SU-DHL-6 (cell line): ENCODE measurements around the gene DLD.

Source experiments
- H2AFZ ChIP-seq: fragments of 200-600 bp; sonication (generic); 2 replicates; pipeline ENCODE4 v1.6.1; 2014; ENCODE audit warnings: low read depth, mild to moderate bottlenecking, moderate library complexity, mixed read lengths, antibody characterized with exemption, low read length; ENCODE audit not compliant: severe bottlenecking
- H3F3A ChIP-seq: fragments of 200-600 bp; shearing (Covaris generic); 2 replicates; pipeline ENCODE4 v1.6.0; 2016; ENCODE audit warnings: antibody characterized with exemption, mild to moderate bottlenecking; ENCODE audit not compliant: insufficient read depth
- H3K27ac ChIP-seq: fragments of 200-600 bp; sonication (generic); 2 replicates; pipeline ENCODE4 v1.5.1; 2016; ENCODE audit warnings: low read depth, mild to moderate bottlenecking, low read length, moderate library complexity, mixed read lengths
- H3K27me3 ChIP-seq: fragments of 200-600 bp; sonication (generic), shearing (Covaris generic); 2 replicates; pipeline ENCODE4 v1.6.0; 2014; ENCODE audit warnings: mild to moderate bottlenecking, low read length
- H3K36me3 ChIP-seq: fragments of 200-600 bp; sonication (generic); 2 replicates; pipeline ENCODE4 v1.6.1; 2014; ENCODE audit warnings: mild to moderate bottlenecking, low read length, mixed read lengths
- H3K4me2 ChIP-seq: fragments of 300-600, 200-600 bp; shearing (Covaris generic), sonication (generic); 2 replicates; pipeline ENCODE4 v1.6.0; 2014; ENCODE audit warnings: low read length, low read depth, mild to moderate bottlenecking; ENCODE audit not compliant: poor library complexity, severe bottlenecking
- H3K4me3 ChIP-seq: fragments of 200-600 bp; sonication (generic); 2 replicates; pipeline ENCODE4 v1.5.1; 2014; ENCODE audit warnings: antibody characterized with exemption, low read length, mild to moderate bottlenecking, mixed read lengths; ENCODE audit not compliant: insufficient read depth, poor library complexity, severe bottlenecking
- H3K79me2 ChIP-seq: fragments of 200-600 bp; sonication (generic); 2 replicates; pipeline ENCODE4 v1.6.1; 2014; ENCODE audit warnings: mild to moderate bottlenecking, low read length, moderate library complexity; ENCODE audit not compliant: insufficient read depth
- H3K9ac ChIP-seq: fragments of 200-600 bp; sonication (generic); 2 replicates; pipeline ENCODE4 v1.7.0; 2014; ENCODE audit warnings: mild to moderate bottlenecking, low read length
- H3K9me2 ChIP-seq: fragments of 200-600 bp; sonication (generic); replicated peaks from 2 replicates; pipeline ENCODE4 v1.6.1; 2014; ENCODE audit warnings: low read length; ENCODE audit not compliant: insufficient read depth
- H3K9me3 ChIP-seq: fragments of 200-600 bp; sonication (generic); 2 replicates; pipeline ENCODE4 v1.6.1; 2014; ENCODE audit warnings: low read length, mixed read lengths; ENCODE audit not compliant: insufficient read depth
- H4K20me1 ChIP-seq: fragments of 200-600 bp; sonication (generic); 2 replicates; pipeline ENCODE4 v1.6.1; 2014; ENCODE audit warnings: low read depth, mild to moderate bottlenecking, antibody characterized with exemption, low read length, moderate library complexity, mixed read lengths
- EZH2phosphoT487 ChIP-seq: fragments of 200-600 bp; sonication (generic), shearing (Covaris generic); conservative IDR thresholded peaks from 2 replicates; pipeline ENCODE4 v1.6.1; 2018; ENCODE audit warnings: mild to moderate bottlenecking, antibody characterized with exemption, low read length, moderate library complexity, mixed read lengths
- TF ChIP-seq, protein P1 (sequence below): fragments of 200-600 bp; sonication (generic); IDR thresholded peaks from one replicate; pipeline ENCODE4 v1.5.1; 2017; ENCODE audit warnings: antibody characterized with exemption, mild to moderate bottlenecking, low read length, moderate library complexity; ENCODE audit not compliant: insufficient read depth, poor library complexity, severe bottlenecking

The DLD gene

GRCh38 chr7:107890962-107891635 lies at the start of gene DLD:
DLD (plus strand) TSS chr7:107891183; CDS start chr7:107891251, 68 bp downstream.
- Histone ChIP-seq H3K27me3 (no peaks in the 10 kb centered on the region), H3K4me3 (peak within 1 kb of the TSS; percentile 82), H4K20me1 (0 out of 2 replicates have a peak, but pooled peaks cover 3% of the 10 kb centered on the region), H2AFZ (peak within 1 kb of the TSS; percentile 96), H3K9me2 (no peaks in the 10 kb centered on the region), H3K9me3 (no peaks in the 10 kb centered on the region), H3K9ac (peak within 1 kb of the TSS; percentile 80), H3K27ac (peak within 1 kb of the TSS; percentile 51), H3K36me3 (peaks cover 17% of the 10 kb centered on the region; the same call in 1 of the 2 replicates), H3K4me2 (peak within 1 kb of the TSS; percentile 92), H3K79me2 (peaks cover 50% of the 10 kb centered on the region), H3F3A (0 out of 2 replicates have a peak, but pooled peaks cover 4% of the 10 kb centered on the region)
- no peak for TF ChIP-seq EZH2phosphoT487
- TF ChIP-seq, protein P1, sequence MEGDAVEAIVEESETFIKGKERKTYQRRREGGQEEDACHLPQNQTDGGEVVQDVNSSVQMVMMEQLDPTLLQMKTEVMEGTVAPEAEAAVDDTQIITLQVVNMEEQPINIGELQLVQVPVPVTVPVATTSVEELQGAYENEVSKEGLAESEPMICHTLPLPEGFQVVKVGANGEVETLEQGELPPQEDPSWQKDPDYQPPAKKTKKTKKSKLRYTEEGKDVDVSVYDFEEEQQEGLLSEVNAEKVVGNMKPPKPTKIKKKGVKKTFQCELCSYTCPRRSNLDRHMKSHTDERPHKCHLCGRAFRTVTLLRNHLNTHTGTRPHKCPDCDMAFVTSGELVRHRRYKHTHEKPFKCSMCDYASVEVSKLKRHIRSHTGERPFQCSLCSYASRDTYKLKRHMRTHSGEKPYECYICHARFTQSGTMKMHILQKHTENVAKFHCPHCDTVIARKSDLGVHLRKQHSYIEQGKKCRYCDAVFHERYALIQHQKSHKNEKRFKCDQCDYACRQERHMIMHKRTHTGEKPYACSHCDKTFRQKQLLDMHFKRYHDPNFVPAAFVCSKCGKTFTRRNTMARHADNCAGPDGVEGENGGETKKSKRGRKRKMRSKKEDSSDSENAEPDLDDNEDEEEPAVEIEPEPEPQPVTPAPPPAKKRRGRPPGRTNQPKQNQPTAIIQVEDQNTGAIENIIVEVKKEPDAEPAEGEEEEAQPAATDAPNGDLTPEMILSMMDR, result no peak

DNA sequence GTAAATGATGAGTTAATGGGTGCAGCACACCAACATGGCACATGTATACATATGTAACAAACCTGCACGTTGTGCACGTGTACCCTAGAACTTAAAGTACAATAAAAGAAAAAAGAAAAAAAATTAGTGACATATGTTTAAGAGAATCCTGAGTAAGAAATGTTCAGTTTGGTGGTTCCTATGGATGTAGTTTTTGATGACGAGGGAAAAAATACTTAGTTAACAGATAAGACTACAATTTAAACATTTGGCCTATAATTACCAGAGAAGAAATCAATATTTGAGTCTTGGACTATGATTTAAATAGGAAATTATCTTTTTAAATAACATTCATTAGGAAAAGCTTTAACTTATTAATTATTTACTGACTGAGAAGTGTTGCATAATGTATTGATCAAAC lies 48.8 kb upstream of the DLD start:
- Histone ChIP-seq H3F3A (no peaks in the 10 kb centered on the region), H3K9ac (no peak overlapping the region), H3K27me3 (no peaks in the 10 kb centered on the region), H3K9me3 (no peaks in the 10 kb centered on the region; the same call in 1 of the 2 replicates), H3K36me3 (no peaks in the 10 kb centered on the region), H4K20me1 (no peaks in the 10 kb centered on the region), H2AFZ (no peak overlapping the region), H3K79me2 (no peaks in the 10 kb centered on the region), H3K4me3 (no peak overlapping the region), H3K4me2 (no peak overlapping the region), H3K9me2 (no peaks in the 10 kb centered on the region), H3K27ac (no peak overlapping the region)
- no peak for TF ChIP-seq EZH2phosphoT487
- TF ChIP-seq, protein P1, result no peak

DNA sequence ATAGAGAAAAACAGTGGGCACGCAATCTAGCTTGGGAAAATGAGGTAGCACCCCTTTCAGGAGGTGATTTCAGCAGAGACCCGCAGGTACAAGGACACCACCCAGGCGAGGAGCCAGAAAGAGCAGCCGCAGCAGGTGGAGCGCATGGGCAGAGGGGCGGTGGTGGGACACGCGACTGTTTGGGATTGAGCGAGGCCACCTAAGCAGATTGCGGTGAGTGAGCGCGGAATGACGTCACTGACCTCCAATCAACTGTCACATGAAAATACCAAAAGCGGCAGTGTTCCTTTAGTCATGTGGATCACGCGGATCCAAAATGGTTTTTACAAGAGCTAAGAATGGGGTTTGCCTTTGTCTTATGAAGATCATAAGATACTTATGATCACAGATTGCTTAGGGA lies 47.8 kb upstream of the DLD start:
- Histone ChIP-seq H3F3A (no peaks in the 10 kb centered on the region), H3K9ac (no peak overlapping the region), H3K9me3 (no peaks in the 10 kb centered on the region; the same call in 1 of the 2 replicates), H4K20me1 (no peaks in the 10 kb centered on the region), H3K36me3 (no peaks in the 10 kb centered on the region), H3K79me2 (no peaks in the 10 kb centered on the region), H2AFZ (no peak overlapping the region), H3K9me2 (no peaks in the 10 kb centered on the region), H3K27ac (no peak overlapping the region), H3K4me3 (no peak overlapping the region), H3K4me2 (no peak overlapping the region), H3K27me3 (no peaks in the 10 kb centered on the region)
- TF ChIP-seq, protein P1, result no peak
- TF ChIP-seq EZH2phosphoT487, result no peak
